Smooth muscle cell (in vitro differentiated cells): ENCODE measurements around the gene FASN. TPM values are rescaled to one million over a fixed set of nuclear protein-coding genes. Genes with fewer than 3 reads are reported as not detected.

Source experiments
- DNase-seq: peaks from one replicate; lab custom pipeline; 2025; ENCODE audit not compliant: unreplicated experiment; lab: John Stamatoyannopoulos, UW
- H2AFZ ChIP-seq: fragments of 200-600 bp; sonication (generic); 2 replicates; pipeline ENCODE4 v1.6.0; 2016; ENCODE audit warnings: antibody characterized with exemption, low read depth, mild to moderate bottlenecking
- H3F3A ChIP-seq: fragments of 200-600 bp; sonication (generic); 2 replicates; pipeline ENCODE4 v1.6.0; 2017; ENCODE audit warnings: antibody characterized with exemption, low read depth
- H3K27ac ChIP-seq: fragments of 200-600 bp; sonication (generic); 2 replicates; pipeline ENCODE4 v1.5.1; 2016; ENCODE audit warnings: low read depth, mild to moderate bottlenecking
- H3K27me3 ChIP-seq: fragments of 200-600 bp; sonication (generic); 2 replicates; pipeline ENCODE4 v1.6.1; 2016; ENCODE audit warnings: low read depth, mild to moderate bottlenecking
- H3K36me3 ChIP-seq: fragments of 200-600 bp; sonication (generic); 2 replicates; pipeline ENCODE4 v1.5.1; 2016; ENCODE audit warnings: low read depth
- H3K4me1 ChIP-seq: fragments of 200-600 bp; sonication (generic); 2 replicates; pipeline ENCODE4 v1.5.1; 2016; ENCODE audit warnings: low read depth
- H3K4me2 ChIP-seq: fragments of 200-600 bp; sonication (generic); 2 replicates; pipeline ENCODE4 v1.6.0; 2016; ENCODE audit warnings: mild to moderate bottlenecking
- H3K4me3 ChIP-seq: fragments of 200-600 bp; sonication (generic); 2 replicates; pipeline ENCODE4 v1.5.1; 2016; ENCODE audit warnings: mild to moderate bottlenecking
- H3K79me2 ChIP-seq: fragments of 200-600 bp; sonication (generic); 2 replicates; pipeline ENCODE4 v1.6.0; 2016; ENCODE audit warnings: low read depth, mild to moderate bottlenecking
- H3K9ac ChIP-seq: fragments of 200-600 bp; sonication (generic); 2 replicates; pipeline ENCODE4 v1.6.0; 2016; ENCODE audit warnings: low read depth
- H3K9me3 ChIP-seq: fragments of 200-600 bp; sonication (generic); replicated peaks from 2 replicates; pipeline ENCODE4 v1.5.1; 2016; ENCODE audit warnings: low read depth
- H4K20me1 ChIP-seq: fragments of 200-600 bp; sonication (generic); 2 replicates; pipeline ENCODE4 v1.6.0; 2016; ENCODE audit warnings: low read depth
- WGBS: methylation state at CpG from one replicate; pipeline ENCODE4 v1.1.7; 2016; ENCODE audit warnings: low lambda C conversion rate; 5-methylcytosine and 5-hydroxymethylcytosine counted together
- polyA plus RNA-seq: library from polyadenylated mRNA; unstranded; fragments of >200 nt; fragmentation: Nextera tagmentation; extraction: Ambion mirVana; gene quantifications from 2 replicates; pipeline ENCODE4 v1.2.1, GENCODE V29; 2016
- total RNA-seq: library from RNA; depleted of rRNA; stranded (reverse); fragments of >200 nt; gene quantifications from 2 replicates; pipeline ENCODE4 v1.2.3, GENCODE V29; 2014
- TF ChIP-seq, protein P1 (sequence below): fragments of 200-600 bp; sonication (generic); IDR thresholded peaks from 2 replicates; pipeline ENCODE4 v1.5.1; 2017; ENCODE audit warnings: borderline replicate concordance, mild to moderate bottlenecking, antibody characterized with exemption; ENCODE audit not compliant: insufficient read depth, poor library complexity, severe bottlenecking

The FASN gene
- total and polyA plus RNA-seq, 2 experiments from 2014 or later = 46.6 to 49.3 TPM

DNA sequence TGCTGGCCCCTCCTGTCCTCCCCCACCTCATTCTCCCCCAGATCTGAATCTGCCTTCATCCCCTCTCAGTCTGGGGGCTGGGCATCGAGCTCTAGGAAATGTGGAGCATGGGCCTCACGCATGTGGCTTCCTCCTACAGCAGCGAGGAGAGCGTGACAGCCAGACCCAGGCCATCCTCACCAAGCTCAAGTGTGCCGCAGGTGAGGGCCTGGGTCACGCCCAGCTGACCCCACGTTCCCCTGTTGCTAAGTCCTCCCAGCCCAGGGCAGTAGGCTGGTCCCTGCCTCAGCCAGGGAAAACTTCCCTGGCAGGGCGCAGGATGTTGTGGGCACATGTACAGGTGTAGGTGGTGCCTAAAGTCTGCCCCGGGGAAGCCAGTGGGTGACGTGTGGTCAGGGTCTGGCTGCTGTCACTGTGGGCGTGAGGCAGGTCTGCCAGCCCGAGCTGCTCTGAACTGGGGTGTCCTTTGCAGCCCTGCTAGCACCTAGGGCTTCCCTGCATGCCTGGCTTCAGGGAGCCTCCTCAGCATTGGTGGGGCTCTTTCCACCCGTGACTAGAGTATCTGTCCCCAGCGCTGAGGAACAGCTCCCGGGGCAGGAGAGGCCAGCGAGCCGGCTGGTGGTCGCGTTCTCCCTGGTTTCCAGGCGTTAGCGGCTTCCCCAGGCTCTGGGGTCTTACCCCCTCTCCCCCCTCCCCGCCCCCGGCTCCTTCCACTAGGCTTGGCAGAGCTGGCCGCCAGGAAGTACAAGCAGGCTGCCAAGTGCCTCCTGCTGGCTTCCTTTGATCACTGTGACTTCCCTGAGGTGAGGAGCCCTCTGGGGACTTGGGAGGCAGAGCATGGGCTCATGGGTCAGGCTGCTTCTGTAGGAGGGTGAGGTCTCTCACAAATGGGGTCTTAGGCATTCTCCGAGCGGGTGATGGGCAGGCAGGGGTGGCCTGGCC is 42.7 kb downstream of the FASN start:
- peaks cover 7% of the 10 kb centered on the region for H4K20me1 ChIP-seq
- H3K27ac ChIP-seq = no peak overlapping the region
- no peaks in the 10 kb centered on the region for H3K27me3 ChIP-seq
- WGBS = 94% methylated on average over 22 of the region's 26 CpGs
- TF ChIP-seq, protein P1, sequence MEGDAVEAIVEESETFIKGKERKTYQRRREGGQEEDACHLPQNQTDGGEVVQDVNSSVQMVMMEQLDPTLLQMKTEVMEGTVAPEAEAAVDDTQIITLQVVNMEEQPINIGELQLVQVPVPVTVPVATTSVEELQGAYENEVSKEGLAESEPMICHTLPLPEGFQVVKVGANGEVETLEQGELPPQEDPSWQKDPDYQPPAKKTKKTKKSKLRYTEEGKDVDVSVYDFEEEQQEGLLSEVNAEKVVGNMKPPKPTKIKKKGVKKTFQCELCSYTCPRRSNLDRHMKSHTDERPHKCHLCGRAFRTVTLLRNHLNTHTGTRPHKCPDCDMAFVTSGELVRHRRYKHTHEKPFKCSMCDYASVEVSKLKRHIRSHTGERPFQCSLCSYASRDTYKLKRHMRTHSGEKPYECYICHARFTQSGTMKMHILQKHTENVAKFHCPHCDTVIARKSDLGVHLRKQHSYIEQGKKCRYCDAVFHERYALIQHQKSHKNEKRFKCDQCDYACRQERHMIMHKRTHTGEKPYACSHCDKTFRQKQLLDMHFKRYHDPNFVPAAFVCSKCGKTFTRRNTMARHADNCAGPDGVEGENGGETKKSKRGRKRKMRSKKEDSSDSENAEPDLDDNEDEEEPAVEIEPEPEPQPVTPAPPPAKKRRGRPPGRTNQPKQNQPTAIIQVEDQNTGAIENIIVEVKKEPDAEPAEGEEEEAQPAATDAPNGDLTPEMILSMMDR = no peak
- no peak overlapping the region for H2AFZ ChIP-seq
- no peaks in the 10 kb centered on the region for H3F3A ChIP-seq
- H3K36me3 ChIP-seq = no peaks in the 10 kb centered on the region
- no peak for DNase-seq
- H3K4me1 ChIP-seq = peaks cover 16% of the 10 kb centered on the region
- H3K79me2 ChIP-seq = peaks cover 23% of the 10 kb centered on the region
- no peak overlapping the region for H3K9ac ChIP-seq
- no peaks in the 10 kb centered on the region for H3K9me3 ChIP-seq
- no peak overlapping the region for H3K4me3 ChIP-seq
- no peak overlapping the region for H3K4me2 ChIP-seq

DNA sequence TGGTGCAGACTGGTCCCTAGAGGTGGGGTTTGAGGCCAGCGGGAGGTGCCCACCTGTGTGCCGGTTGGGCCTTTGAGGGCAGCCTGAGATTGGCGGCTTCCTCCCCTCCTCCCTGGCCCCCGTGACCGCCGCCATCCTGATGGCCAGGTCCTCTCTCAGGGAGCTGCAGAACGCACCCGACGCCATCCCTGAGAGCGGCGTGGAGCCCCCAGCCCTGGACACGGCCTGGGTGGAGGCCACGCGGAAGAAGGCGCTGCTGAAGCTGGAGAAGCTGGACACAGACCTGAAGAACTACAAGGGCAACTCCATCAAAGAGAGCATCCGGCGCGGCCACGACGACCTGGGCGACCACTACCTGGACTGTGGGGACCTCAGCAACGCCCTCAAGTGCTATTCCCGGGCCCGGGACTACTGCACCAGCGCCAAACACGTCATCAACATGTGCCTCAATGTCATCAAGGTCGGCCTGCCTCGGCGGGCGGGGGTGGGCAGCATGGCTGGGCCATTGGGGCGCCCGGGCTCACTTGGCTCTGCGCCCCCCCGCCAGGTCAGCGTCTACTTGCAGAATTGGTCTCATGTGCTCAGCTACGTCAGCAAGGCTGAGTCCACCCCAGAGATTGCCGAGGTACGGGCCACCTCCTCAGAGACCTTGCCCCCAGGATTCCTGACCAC is 43.5 kb downstream of the FASN start:
- H3K9me3 ChIP-seq = no peaks in the 10 kb centered on the region
- no peak overlapping the region for H3K27ac ChIP-seq
- H3K4me3 ChIP-seq = no peak overlapping the region
- no peak overlapping the region for H2AFZ ChIP-seq
- TF ChIP-seq, protein P1 = no peak
- no peak overlapping the region for H3K4me2 ChIP-seq
- peaks cover 7% of the 10 kb centered on the region for H4K20me1 ChIP-seq
- 96% methylated on average over 37 of the region's 38 CpGs for WGBS
- H3F3A ChIP-seq = no peaks in the 10 kb centered on the region
- H3K36me3 ChIP-seq = no peaks in the 10 kb centered on the region
- H3K4me1 ChIP-seq = peaks cover 16% of the 10 kb centered on the region
- no peak for DNase-seq
- H3K27me3 ChIP-seq = no peaks in the 10 kb centered on the region
- H3K9ac ChIP-seq = no peak overlapping the region
- H3K79me2 ChIP-seq = peaks cover 23% of the 10 kb centered on the region

DNA sequence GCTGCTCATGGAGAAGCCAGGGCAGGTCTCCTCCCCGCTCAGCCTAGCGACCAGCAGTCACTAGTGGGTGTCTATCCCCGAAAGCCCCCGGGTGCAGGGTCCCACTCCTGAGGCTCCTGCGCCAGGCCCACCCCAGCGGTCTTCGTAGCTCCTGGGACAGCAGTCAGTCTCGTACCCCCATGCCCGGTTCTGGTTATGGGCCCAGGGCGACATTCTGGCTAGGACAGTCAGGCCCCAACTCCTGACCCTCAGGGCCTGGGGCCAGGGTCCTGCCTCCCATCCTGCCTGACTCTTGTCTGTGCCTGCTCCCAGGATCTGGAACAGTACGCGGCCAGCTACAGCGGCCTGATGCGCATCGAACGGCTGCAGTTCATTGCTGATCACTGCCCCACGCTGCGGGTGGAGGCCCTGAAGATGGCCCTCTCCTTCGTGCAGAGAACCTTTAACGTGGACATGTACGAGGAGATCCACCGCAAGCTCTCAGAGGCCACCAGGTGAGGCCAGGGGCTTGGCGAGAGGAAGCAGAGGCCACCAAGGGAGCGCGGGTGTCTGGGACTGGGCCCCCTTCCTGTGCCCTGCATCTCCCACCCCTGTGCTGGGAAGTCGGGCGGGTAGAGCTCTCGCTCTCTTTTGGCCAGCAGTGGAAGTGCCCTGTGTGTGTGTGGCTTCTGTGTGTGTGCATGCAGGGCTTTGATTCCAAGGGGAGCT is 44.3 kb downstream of the FASN start:
- 97% methylated on average over 28 of the region's 28 CpGs for WGBS
- Histone ChIP-seq H3F3A (no peaks in the 10 kb centered on the region), H3K36me3 (no peaks in the 10 kb centered on the region), H2AFZ (no peak overlapping the region), H3K4me2 (peak overlapping the region; percentile 91), H3K4me3 (no peak overlapping the region), H3K9me3 (no peaks in the 10 kb centered on the region), H3K9ac (no peak overlapping the region), H3K4me1 (peaks cover 16% of the 10 kb centered on the region), H4K20me1 (peaks cover 7% of the 10 kb centered on the region), H3K27me3 (no peaks in the 10 kb centered on the region), H3K79me2 (peaks cover 23% of the 10 kb centered on the region), H3K27ac (no peak overlapping the region)
- no peak for DNase-seq
- TF ChIP-seq, protein P1 = no peak
